Neural cell (in vitro differentiated cells): ENCODE data around the gene CCNJL. TPM values are rescaled to one million over a fixed set of nuclear protein-coding genes. Genes with fewer than 3 reads are reported as not detected.

Experiments used
- H2AFZ ChIP-seq: fragments of 200-600, 300-800 bp; sonication (generic), shearing (Covaris generic); 2 replicates; pipeline ENCODE4 v1.6.0; 2014; ENCODE audit warnings: low read depth, mild to moderate bottlenecking, antibody characterized with exemption, low read length, moderate library complexity
- H3F3A ChIP-seq: fragments of 200-600 bp; shearing (Covaris generic); 2 replicates; pipeline ENCODE4 v1.6.1; 2016; ENCODE audit warnings: mild to moderate bottlenecking, moderate library complexity, mixed read lengths, antibody characterized with exemption, low read length; ENCODE audit not compliant: insufficient read depth, poor library complexity, severe bottlenecking
- H3K27ac ChIP-seq: fragments of 200-600, 300-800 bp; sonication (generic), shearing (Covaris generic); 2 replicates; pipeline ENCODE4 v1.5.1; 2014; ENCODE audit warnings: mild to moderate bottlenecking, low read length, moderate library complexity
- H3K27me3 ChIP-seq: fragments of 300-800, 200-600 bp; sonication (generic), shearing (Covaris generic); 2 replicates; pipeline ENCODE4 v1.6.0; 2014; ENCODE audit warnings: mild to moderate bottlenecking, low read depth, low read length, moderate library complexity; ENCODE audit not compliant: insufficient read depth
- H3K36me3 ChIP-seq: fragments of 300-800, 200-600 bp; sonication (generic), shearing (Covaris generic); 2 replicates; pipeline ENCODE4 v1.5.1; 2014; ENCODE audit warnings: mild to moderate bottlenecking, antibody characterized with exemption, low read length, moderate library complexity; ENCODE audit not compliant: insufficient read depth
- H3K4me2 ChIP-seq: fragments of 300-800, 200-600 bp; sonication (generic), shearing (Covaris generic); 2 replicates; pipeline ENCODE4 v1.6.0; 2014; ENCODE audit warnings: mild to moderate bottlenecking, low read length
- H3K4me3 ChIP-seq: fragments of 300-800, 200-600 bp; sonication (generic), shearing (Covaris generic); 2 replicates; pipeline ENCODE4 v1.5.1; 2014; ENCODE audit warnings: mild to moderate bottlenecking, low read length, moderate library complexity
- H3K79me2 ChIP-seq: fragments of 200-600 bp; shearing (Covaris generic); replicated peaks from 2 replicates; pipeline ENCODE4 v1.6.0; 2014; ENCODE audit warnings: mild to moderate bottlenecking, low read length, moderate library complexity; ENCODE audit not compliant: insufficient read depth
- H3K9ac ChIP-seq: fragments of 300-800, 200-600 bp; sonication (generic), shearing (Covaris generic); 2 replicates; pipeline ENCODE4 v1.6.1; 2016; ENCODE audit warnings: mild to moderate bottlenecking, low read length, mixed read lengths
- H3K9me2 ChIP-seq: fragments of 200-600 bp; shearing (Covaris generic); 2 replicates; pipeline ENCODE4 v1.6.1; 2016; ENCODE audit warnings: mild to moderate bottlenecking, low read length, mixed read lengths; ENCODE audit not compliant: insufficient read depth
- H3K9me3 ChIP-seq: fragments of 200-600, 300-800 bp; sonication (generic), shearing (Covaris generic); 2 replicates; pipeline ENCODE4 v1.6.1; 2016; ENCODE audit warnings: mild to moderate bottlenecking, mixed run types, low read length, moderate library complexity, mixed read lengths
- H4K20me1 ChIP-seq: fragments of 200-600 bp; shearing (Covaris generic); 2 replicates; pipeline ENCODE4 v1.6.1; 2016; ENCODE audit warnings: mild to moderate bottlenecking, mixed run types; ENCODE audit not compliant: insufficient read depth
- EP300 ChIP-seq: fragments of 450-650 bp; conservative IDR thresholded peaks from 2 replicates; pipeline ENCODE4 v1.6.1; 2014; ENCODE audit warnings: antibody characterized with exemption, mild to moderate bottlenecking, moderate library complexity; ENCODE audit not compliant: poor library complexity, severe bottlenecking
- EZH2 ChIP-seq: fragments of 200-600, 300-800 bp; shearing (Covaris generic), sonication (generic); IDR thresholded peaks from 2 replicates; pipeline ENCODE4 v1.6.1; 2014; ENCODE audit warnings: antibody characterized with exemption, low read length, borderline replicate concordance, mild to moderate bottlenecking; ENCODE audit not compliant: insufficient read depth, poor library complexity, severe bottlenecking
- MXI1 ChIP-seq: fragments of 450-650 bp; conservative IDR thresholded peaks from 2 replicates; pipeline ENCODE4 v1.6.1; 2014; ENCODE audit warnings: antibody characterized with exemption, mild to moderate bottlenecking; ENCODE audit not compliant: poor library complexity, severe bottlenecking
- POLR2AphosphoS5 ChIP-seq: IDR thresholded peaks from 2 replicates; pipeline ENCODE4 v1.6.1; 2012
- RAD21 ChIP-seq: fragments of 450-650 bp; conservative IDR thresholded peaks from 2 replicates; pipeline ENCODE4 v1.6.1; 2014; ENCODE audit warnings: antibody characterized with exemption, mild to moderate bottlenecking, moderate library complexity
- SMC3 ChIP-seq: fragments of 450-650 bp; conservative IDR thresholded peaks from 2 replicates; pipeline ENCODE4 v1.6.1; 2014; ENCODE audit warnings: antibody characterized with exemption, mild to moderate bottlenecking, moderate library complexity; ENCODE audit not compliant: poor library complexity
- TAF1 ChIP-seq: IDR thresholded peaks from 2 replicates; pipeline ENCODE4 v1.6.1; 2012; ENCODE audit warnings: low read depth
- polyA plus RNA-seq: library from polyadenylated mRNA; depleted of rRNA; stranded (reverse); fragments of >200 nt; gene quantifications from 2 replicates; pipeline ENCODE4 v1.2.3, GENCODE V29; 2014
- TF ChIP-seq, protein P1 (sequence below): fragments of 450-650 bp; IDR thresholded peaks from 2 replicates; pipeline ENCODE4 v1.5.1; 2014; ENCODE audit warnings: antibody characterized with exemption, mild to moderate bottlenecking, moderate library complexity; ENCODE audit not compliant: poor library complexity, severe bottlenecking
- TF ChIP-seq, protein P2 (sequence below): IDR thresholded peaks from 2 replicates; pipeline ENCODE4 v1.6.1; 2012; ENCODE audit warnings: borderline replicate concordance

The CCNJL gene
- polyA plus RNA-seq, 1 donor from 2014 or later, result 0.84 TPM

DNA sequence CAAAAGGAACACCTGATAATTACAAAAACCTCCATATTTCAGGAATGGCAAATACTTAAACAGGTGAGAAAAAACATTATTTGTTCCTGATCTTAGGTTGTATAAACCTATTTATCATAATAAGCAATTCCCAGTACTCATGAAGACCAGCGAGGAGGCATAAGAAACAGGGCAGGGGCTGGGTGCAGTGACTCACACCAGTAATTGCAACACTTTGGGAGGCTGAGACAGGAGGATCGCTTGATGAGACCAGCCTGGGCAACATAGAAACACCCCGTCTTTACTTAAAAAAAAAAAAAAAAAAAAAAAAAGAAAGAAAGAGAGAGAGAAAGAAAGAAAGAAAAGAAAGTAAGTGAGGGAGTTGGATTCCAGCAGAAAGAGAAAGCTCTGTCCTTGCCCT, 21.6 kb downstream of the CCNJL start:
- Histone ChIP-seq H3K9me3 (no peaks in the 10 kb centered on the region), H3K4me2 (no peak overlapping the region), H3K9ac (no peak overlapping the region), H3K36me3 (no peaks in the 10 kb centered on the region), H3F3A (no peaks in the 10 kb centered on the region), H4K20me1 (no peaks in the 10 kb centered on the region), H3K27ac (no peak overlapping the region), H3K27me3 (no peaks in the 10 kb centered on the region), H3K4me3 (no peak overlapping the region), H3K79me2 (peaks cover 4% of the 10 kb centered on the region), H3K9me2 (no peaks in the 10 kb centered on the region), H2AFZ (no peak overlapping the region)
- no peak for TF ChIP-seq MXI1
- TF ChIP-seq EZH2, result no peak

DNA sequence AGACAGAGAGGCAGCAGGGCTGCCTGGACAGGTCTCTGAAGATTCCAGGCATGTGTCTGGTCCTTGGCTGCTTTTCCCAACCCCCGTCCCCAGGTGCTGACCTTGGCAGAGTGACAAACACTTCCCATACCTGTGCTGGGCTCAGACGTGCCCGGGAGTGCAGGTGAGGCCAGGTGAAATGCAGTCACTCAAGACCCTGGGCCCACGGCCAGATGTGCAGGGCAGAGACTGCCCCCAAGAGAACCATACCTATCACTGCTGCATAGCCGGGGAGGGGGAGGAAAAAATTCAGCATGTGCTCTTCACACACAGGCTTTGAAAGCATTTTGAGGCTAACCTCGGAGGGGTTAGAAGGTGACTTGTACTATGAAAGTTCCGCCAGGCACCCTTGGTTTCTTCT, 22.6 kb downstream of the CCNJL start:
- no peaks in the 10 kb centered on the region for H4K20me1 ChIP-seq
- H3K9me2 ChIP-seq, result no peaks in the 10 kb centered on the region

DNA sequence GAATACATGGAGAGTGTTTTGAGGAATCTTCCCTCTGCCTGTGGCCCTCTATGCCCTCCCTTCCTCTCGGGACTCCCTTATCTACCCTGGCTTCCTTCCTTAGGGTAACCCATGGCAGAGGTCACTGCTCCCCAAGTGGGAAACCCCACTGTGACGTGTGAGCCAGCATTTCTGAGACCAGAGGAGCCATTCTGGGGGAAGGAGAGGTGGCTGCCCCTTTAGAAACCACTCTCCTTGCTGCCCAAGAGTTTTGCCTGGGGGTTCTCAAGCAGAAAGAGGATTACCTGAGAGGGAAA, 23.1 kb downstream of the CCNJL start:
- no peak overlapping the region for H3K4me3 ChIP-seq
- H3K9me2 ChIP-seq, result no peaks in the 10 kb centered on the region
- no peaks in the 10 kb centered on the region for H3K9me3 ChIP-seq
- H2AFZ ChIP-seq, result no peak overlapping the region
- no peaks in the 10 kb centered on the region for H3F3A ChIP-seq
- H4K20me1 ChIP-seq, result no peaks in the 10 kb centered on the region
- H3K36me3 ChIP-seq, result no peaks in the 10 kb centered on the region
- no peak overlapping the region for H3K4me2 ChIP-seq
- no peak overlapping the region for H3K27ac ChIP-seq
- no peak for TF ChIP-seq POLR2AphosphoS5
- TF ChIP-seq, protein P1, sequence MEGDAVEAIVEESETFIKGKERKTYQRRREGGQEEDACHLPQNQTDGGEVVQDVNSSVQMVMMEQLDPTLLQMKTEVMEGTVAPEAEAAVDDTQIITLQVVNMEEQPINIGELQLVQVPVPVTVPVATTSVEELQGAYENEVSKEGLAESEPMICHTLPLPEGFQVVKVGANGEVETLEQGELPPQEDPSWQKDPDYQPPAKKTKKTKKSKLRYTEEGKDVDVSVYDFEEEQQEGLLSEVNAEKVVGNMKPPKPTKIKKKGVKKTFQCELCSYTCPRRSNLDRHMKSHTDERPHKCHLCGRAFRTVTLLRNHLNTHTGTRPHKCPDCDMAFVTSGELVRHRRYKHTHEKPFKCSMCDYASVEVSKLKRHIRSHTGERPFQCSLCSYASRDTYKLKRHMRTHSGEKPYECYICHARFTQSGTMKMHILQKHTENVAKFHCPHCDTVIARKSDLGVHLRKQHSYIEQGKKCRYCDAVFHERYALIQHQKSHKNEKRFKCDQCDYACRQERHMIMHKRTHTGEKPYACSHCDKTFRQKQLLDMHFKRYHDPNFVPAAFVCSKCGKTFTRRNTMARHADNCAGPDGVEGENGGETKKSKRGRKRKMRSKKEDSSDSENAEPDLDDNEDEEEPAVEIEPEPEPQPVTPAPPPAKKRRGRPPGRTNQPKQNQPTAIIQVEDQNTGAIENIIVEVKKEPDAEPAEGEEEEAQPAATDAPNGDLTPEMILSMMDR, result no peak
- TF ChIP-seq SMC3, result no peak
- TF ChIP-seq RAD21, result no peak
- no peak for TF ChIP-seq EZH2
- TF ChIP-seq, protein P2, sequence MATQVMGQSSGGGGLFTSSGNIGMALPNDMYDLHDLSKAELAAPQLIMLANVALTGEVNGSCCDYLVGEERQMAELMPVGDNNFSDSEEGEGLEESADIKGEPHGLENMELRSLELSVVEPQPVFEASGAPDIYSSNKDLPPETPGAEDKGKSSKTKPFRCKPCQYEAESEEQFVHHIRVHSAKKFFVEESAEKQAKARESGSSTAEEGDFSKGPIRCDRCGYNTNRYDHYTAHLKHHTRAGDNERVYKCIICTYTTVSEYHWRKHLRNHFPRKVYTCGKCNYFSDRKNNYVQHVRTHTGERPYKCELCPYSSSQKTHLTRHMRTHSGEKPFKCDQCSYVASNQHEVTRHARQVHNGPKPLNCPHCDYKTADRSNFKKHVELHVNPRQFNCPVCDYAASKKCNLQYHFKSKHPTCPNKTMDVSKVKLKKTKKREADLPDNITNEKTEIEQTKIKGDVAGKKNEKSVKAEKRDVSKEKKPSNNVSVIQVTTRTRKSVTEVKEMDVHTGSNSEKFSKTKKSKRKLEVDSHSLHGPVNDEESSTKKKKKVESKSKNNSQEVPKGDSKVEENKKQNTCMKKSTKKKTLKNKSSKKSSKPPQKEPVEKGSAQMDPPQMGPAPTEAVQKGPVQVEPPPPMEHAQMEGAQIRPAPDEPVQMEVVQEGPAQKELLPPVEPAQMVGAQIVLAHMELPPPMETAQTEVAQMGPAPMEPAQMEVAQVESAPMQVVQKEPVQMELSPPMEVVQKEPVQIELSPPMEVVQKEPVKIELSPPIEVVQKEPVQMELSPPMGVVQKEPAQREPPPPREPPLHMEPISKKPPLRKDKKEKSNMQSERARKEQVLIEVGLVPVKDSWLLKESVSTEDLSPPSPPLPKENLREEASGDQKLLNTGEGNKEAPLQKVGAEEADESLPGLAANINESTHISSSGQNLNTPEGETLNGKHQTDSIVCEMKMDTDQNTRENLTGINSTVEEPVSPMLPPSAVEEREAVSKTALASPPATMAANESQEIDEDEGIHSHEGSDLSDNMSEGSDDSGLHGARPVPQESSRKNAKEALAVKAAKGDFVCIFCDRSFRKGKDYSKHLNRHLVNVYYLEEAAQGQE, result no peak
- TF ChIP-seq EP300, result no peak
- no peak for TF ChIP-seq TAF1
- TF ChIP-seq MXI1, result no peak
- H3K27me3 ChIP-seq, result no peaks in the 10 kb centered on the region
- H3K79me2 ChIP-seq, result no peaks in the 10 kb centered on the region
- no peak overlapping the region for H3K9ac ChIP-seq

More for the DNA sequence above, 22.6 kb downstream of the CCNJL start:
- H3K27me3 ChIP-seq, result no peaks in the 10 kb centered on the region
- no peak overlapping the region for H3K4me3 ChIP-seq
- TF ChIP-seq POLR2AphosphoS5 (no peak), EZH2 (no peak), EP300 (no peak)
- TF ChIP-seq, protein P2, result no peak
- H3K9ac ChIP-seq, result no peak overlapping the region
- H3K4me2 ChIP-seq, result no peak overlapping the region
- H3K79me2 ChIP-seq, result peaks cover under 1% of the 10 kb centered on the region
- H3F3A ChIP-seq, result no peaks in the 10 kb centered on the region
- H3K36me3 ChIP-seq, result no peaks in the 10 kb centered on the region
- H2AFZ ChIP-seq, result no peak overlapping the region
- H3K9me3 ChIP-seq, result no peaks in the 10 kb centered on the region
- no peak overlapping the region for H3K27ac ChIP-seq
